H9 (cell line): ENCODE results near the gene RALGPS2. TPM values are rescaled to one million over a fixed set of nuclear protein-coding genes. Genes with fewer than 3 reads are reported as not detected.

Source experiments
- DNase-seq: peaks from one replicate; pipeline ENCODE4 v3.0.0-alpha.2; 2017
- H2AFZ ChIP-seq: one replicate; pipeline ENCODE4 v1.6.1; 2013; ENCODE audit warnings: mild to moderate bottlenecking, low read length, control low read depth, moderate library complexity
- H2AK5ac ChIP-seq: 2 replicates; pipeline ENCODE4 v1.6.1; 2013; ENCODE audit warnings: low read length, control low read depth, mixed read lengths; ENCODE audit not compliant: insufficient read length
- H2BK120ac ChIP-seq: one replicate; pipeline ENCODE4 v1.6.1; 2013; ENCODE audit warnings: low read depth, mild to moderate bottlenecking, low read length, control low read depth, inconsistent platforms; ENCODE audit not compliant: poor library complexity, severe bottlenecking
- H2BK12ac ChIP-seq: 2 replicates; pipeline ENCODE4 v1.6.1; 2013; ENCODE audit warnings: low read length, control low read depth, mixed read lengths, low read depth; ENCODE audit not compliant: insufficient read length
- H2BK15ac ChIP-seq: 2 replicates; pipeline ENCODE4 v1.6.1; 2013; ENCODE audit warnings: low read depth, low read length, control low read depth
- H2BK20ac ChIP-seq: one replicate; pipeline ENCODE4 v1.6.1; 2013; ENCODE audit warnings: low read depth, mild to moderate bottlenecking, low read length, control low read depth, inconsistent platforms; ENCODE audit not compliant: poor library complexity, severe bottlenecking
- H2BK5ac ChIP-seq: 2 replicates; pipeline ENCODE4 v1.6.1; 2013; ENCODE audit warnings: low read length, control low read depth, mixed read lengths; ENCODE audit not compliant: insufficient read length
- H3K14ac ChIP-seq: 2 replicates; pipeline ENCODE4 v1.6.1; 2013; ENCODE audit warnings: low read length, control low read depth; ENCODE audit not compliant: insufficient read depth
- H3K18ac ChIP-seq: 2 replicates; pipeline ENCODE4 v1.6.1; 2013; ENCODE audit warnings: low read depth, mild to moderate bottlenecking, mixed read lengths, low read length, control low read depth; ENCODE audit not compliant: insufficient read length
- H3K23ac ChIP-seq: 2 replicates; pipeline ENCODE4 v1.6.1; 2013; ENCODE audit warnings: low read length, control low read depth, mixed read lengths, low read depth; ENCODE audit not compliant: insufficient read length
- H3K23me2 ChIP-seq: 2 replicates; pipeline ENCODE4 v1.6.1; 2013; ENCODE audit warnings: low read depth, mild to moderate bottlenecking, mixed read lengths, low read length, control low read depth; ENCODE audit not compliant: insufficient read length, poor library complexity, severe bottlenecking
- H3K27ac ChIP-seq: 2 replicates; pipeline ENCODE4 v1.5.1; 2013; ENCODE audit warnings: low read length, control low read depth, mixed read lengths, low read depth; ENCODE audit not compliant: insufficient read length
- H3K27me3 ChIP-seq: 2 replicates; pipeline ENCODE4 v1.6.1; 2013; ENCODE audit warnings: low read length, control low read depth, inconsistent platforms; ENCODE audit not compliant: insufficient read depth
- H3K4ac ChIP-seq: 2 replicates; pipeline ENCODE4 v1.6.1; 2013; ENCODE audit warnings: low read depth, mild to moderate bottlenecking, control low read depth, inconsistent platforms, low read length, moderate library complexity
- H3K4me1 ChIP-seq: 2 replicates; pipeline ENCODE4 v1.6.1; 2013; ENCODE audit warnings: low read length, control low read depth, inconsistent platforms; ENCODE audit not compliant: insufficient read depth
- H3K4me2 ChIP-seq: 2 replicates; pipeline ENCODE4 v1.6.1; 2013; ENCODE audit warnings: low read length, control low read depth, mixed read lengths; ENCODE audit not compliant: insufficient read length, insufficient read depth
- H3K56ac ChIP-seq: 2 replicates; pipeline ENCODE4 v1.6.1; 2013; ENCODE audit warnings: low read depth, mild to moderate bottlenecking, mixed read lengths, low read length, control low read depth; ENCODE audit not compliant: insufficient read length
- H3K79me1 ChIP-seq: 2 replicates; pipeline ENCODE4 v1.6.1; 2013; ENCODE audit warnings: low read depth, mild to moderate bottlenecking, moderate library complexity, low read length, control low read depth, inconsistent platforms; ENCODE audit not compliant: insufficient read depth, poor library complexity, severe bottlenecking
- H3K79me2 ChIP-seq: 2 replicates; pipeline ENCODE4 v1.6.1; 2013; ENCODE audit warnings: low read length, control low read depth, inconsistent platforms; ENCODE audit not compliant: insufficient read depth
- H3K9ac ChIP-seq: 2 replicates; pipeline ENCODE4 v1.6.1; 2013; ENCODE audit warnings: low read length, control low read depth, mixed read lengths; ENCODE audit not compliant: insufficient read length; ENCODE audit errors: extremely low read depth
- H3K9me3 ChIP-seq: one replicate; pipeline ENCODE4 v1.6.1; 2013; ENCODE audit warnings: low read depth, low read length, inconsistent platforms; ENCODE audit not compliant: control insufficient read depth
- H3T11ph ChIP-seq: one replicate; pipeline ENCODE4 v1.6.1; 2013; ENCODE audit warnings: mild to moderate bottlenecking, low read length, control low read depth, inconsistent platforms
- H4K20me1 ChIP-seq: one replicate; pipeline ENCODE4 v1.6.1; 2013; ENCODE audit not compliant: control insufficient read depth, insufficient read length, insufficient read depth
- H4K5ac ChIP-seq: 2 replicates; pipeline ENCODE4 v1.6.1; 2013; ENCODE audit warnings: low read depth, mild to moderate bottlenecking, mixed read lengths, low read length, control low read depth; ENCODE audit not compliant: insufficient read length
- H4K8ac ChIP-seq: replicated peaks from 2 replicates; pipeline ENCODE4 v1.6.1; 2013; ENCODE audit warnings: low read length, control low read depth, mixed read lengths, low read depth; ENCODE audit not compliant: insufficient read length
- H4K91ac ChIP-seq: 2 replicates; pipeline ENCODE4 v1.6.1; 2013; ENCODE audit warnings: low read depth, mild to moderate bottlenecking, moderate library complexity, mixed read lengths, low read length, control low read depth; ENCODE audit not compliant: insufficient read length
- H3K27ac Mint-ChIP-seq, 3 experiments: 2 replicates in 2 of 3; 3 replicates in 1 of 3; pipeline ENCODE4 v1.8.0; 2020 to 2021; ENCODE audit warnings: mixed read lengths in 3 of 3, mild to moderate bottlenecking in 1 of 3, moderate library complexity in 1 of 3
- H3K27me3 Mint-ChIP-seq: 2 replicates; pipeline ENCODE4 v1.8.0; 2021; ENCODE audit warnings: low read depth, mild to moderate bottlenecking, moderate library complexity, mixed read lengths
- H3K36me3 Mint-ChIP-seq, 3 experiments: 2 replicates in 2 of 3; 3 replicates in 1 of 3; pipeline ENCODE4 v1.8.0; 2020 to 2021; ENCODE audit warnings: low read depth in 3 of 3, mixed read lengths in 3 of 3; ENCODE audit not compliant: insufficient read depth in 1 of 3
- H3K4me1 Mint-ChIP-seq, 2 experiments: 2 replicates each; pipeline ENCODE4 v1.8.0; 2020; ENCODE audit warnings: mixed read lengths in 2 of 2
- H3K4me3 Mint-ChIP-seq, 2 experiments: 2 replicates in 1 of 2; 3 replicates in 1 of 2; pipeline ENCODE4 v1.8.0; 2020 to 2021; ENCODE audit warnings: mild to moderate bottlenecking in 2 of 2, mixed read lengths in 2 of 2, moderate library complexity in 1 of 2
- H3K9me3 Mint-ChIP-seq, 2 experiments: 2 replicates in 1 of 2; 3 replicates in 1 of 2; pipeline ENCODE4 v1.8.0; 2020; ENCODE audit warnings: mild to moderate bottlenecking in 2 of 2, mixed read lengths in 2 of 2, moderate library complexity in 1 of 2
- WGBS: extraction: QIAGEN DNeasy Blood & Tissue Kit; methylation state at CpG from one replicate; pipeline ENCODE4 v1.1.7; 2013; ENCODE audit warnings: missing lambda C conversion rate, low lambda C conversion rate, mixed read lengths; ENCODE audit not compliant: insufficient read length; ENCODE audit errors: extremely low coverage; 5-methylcytosine and 5-hydroxymethylcytosine counted together
- total RNA-seq: library from RNA; stranded (reverse); gene quantifications from 2 replicates; pipeline ENCODE4 v1.2.1, GENCODE V29; 2021
- TF ChIP-seq, protein P1 (sequence below): fragments of 200-600 bp; sonication (generic); conservative IDR thresholded peaks from 3 replicates; pipeline ENCODE4 v1.8.0; 2021; ENCODE audit warnings: antibody characterized with exemption, mild to moderate bottlenecking

Gene RALGPS2
- total RNA-seq, 1 experiment from 2014 or later, result 32.6 TPM

GRCh38 chr1:178881950-178882349 lies 156.9 kb downstream of the RALGPS2 start:
- no CpG with 5 or more reads among the region's 3 CpGs for WGBS
- Mint-ChIP-seq H3K27ac (no peak overlapping the region), H3K9me3 (no peaks in the 10 kb centered on the region), H3K4me3 (no peak overlapping the region), H3K27me3 (no peaks in the 10 kb centered on the region), H3K36me3 (peaks cover 0 to 15% (median 12%) of the 10 kb centered on the region in 3 experiments; a peak in 5 of 7 replicates), H3K4me1 (no peaks in the 10 kb centered on the region)
- TF ChIP-seq, protein P1, sequence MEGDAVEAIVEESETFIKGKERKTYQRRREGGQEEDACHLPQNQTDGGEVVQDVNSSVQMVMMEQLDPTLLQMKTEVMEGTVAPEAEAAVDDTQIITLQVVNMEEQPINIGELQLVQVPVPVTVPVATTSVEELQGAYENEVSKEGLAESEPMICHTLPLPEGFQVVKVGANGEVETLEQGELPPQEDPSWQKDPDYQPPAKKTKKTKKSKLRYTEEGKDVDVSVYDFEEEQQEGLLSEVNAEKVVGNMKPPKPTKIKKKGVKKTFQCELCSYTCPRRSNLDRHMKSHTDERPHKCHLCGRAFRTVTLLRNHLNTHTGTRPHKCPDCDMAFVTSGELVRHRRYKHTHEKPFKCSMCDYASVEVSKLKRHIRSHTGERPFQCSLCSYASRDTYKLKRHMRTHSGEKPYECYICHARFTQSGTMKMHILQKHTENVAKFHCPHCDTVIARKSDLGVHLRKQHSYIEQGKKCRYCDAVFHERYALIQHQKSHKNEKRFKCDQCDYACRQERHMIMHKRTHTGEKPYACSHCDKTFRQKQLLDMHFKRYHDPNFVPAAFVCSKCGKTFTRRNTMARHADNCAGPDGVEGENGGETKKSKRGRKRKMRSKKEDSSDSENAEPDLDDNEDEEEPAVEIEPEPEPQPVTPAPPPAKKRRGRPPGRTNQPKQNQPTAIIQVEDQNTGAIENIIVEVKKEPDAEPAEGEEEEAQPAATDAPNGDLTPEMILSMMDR, result no peak
- no peak overlapping the region for H2BK15ac ChIP-seq
- no peak overlapping the region for H3K14ac ChIP-seq
- H3K18ac ChIP-seq, result no peak overlapping the region
- no peak overlapping the region for H3K4ac ChIP-seq
- no peak overlapping the region for H2BK5ac ChIP-seq
- no peak overlapping the region for H3K23ac ChIP-seq
- no peaks in the 10 kb centered on the region for H3K27me3 ChIP-seq
- no peaks in the 10 kb centered on the region for H3K79me2 ChIP-seq
- H4K8ac ChIP-seq, result no peak overlapping the region
- no peak overlapping the region for H3K4me2 ChIP-seq
- H2BK20ac ChIP-seq, result no peak overlapping the region
- no peak overlapping the region for H2AFZ ChIP-seq
- H3K23me2 ChIP-seq, result no peaks in the 10 kb centered on the region
- H3K9ac ChIP-seq, result no peak overlapping the region
- no peaks in the 10 kb centered on the region for H4K20me1 ChIP-seq
- no peaks in the 10 kb centered on the region for H3K79me1 ChIP-seq
- H2BK12ac ChIP-seq, result no peak overlapping the region
- no peak overlapping the region for H4K5ac ChIP-seq
- DNase-seq, result no peak
- no peak overlapping the region for H2BK120ac ChIP-seq
- no peaks in the 10 kb centered on the region for H3K4me1 ChIP-seq
- H2AK5ac ChIP-seq, result no peak overlapping the region
- H3T11ph ChIP-seq, result no peak overlapping the region
- no peak overlapping the region for H3K27ac ChIP-seq
- no peak overlapping the region for H4K91ac ChIP-seq
- H3K9me3 ChIP-seq, result no peaks in the 10 kb centered on the region
- H3K56ac ChIP-seq, result no peak overlapping the region
